Measurements from ENCODE around the gene NKD1.

NKD1 gene

DNA sequence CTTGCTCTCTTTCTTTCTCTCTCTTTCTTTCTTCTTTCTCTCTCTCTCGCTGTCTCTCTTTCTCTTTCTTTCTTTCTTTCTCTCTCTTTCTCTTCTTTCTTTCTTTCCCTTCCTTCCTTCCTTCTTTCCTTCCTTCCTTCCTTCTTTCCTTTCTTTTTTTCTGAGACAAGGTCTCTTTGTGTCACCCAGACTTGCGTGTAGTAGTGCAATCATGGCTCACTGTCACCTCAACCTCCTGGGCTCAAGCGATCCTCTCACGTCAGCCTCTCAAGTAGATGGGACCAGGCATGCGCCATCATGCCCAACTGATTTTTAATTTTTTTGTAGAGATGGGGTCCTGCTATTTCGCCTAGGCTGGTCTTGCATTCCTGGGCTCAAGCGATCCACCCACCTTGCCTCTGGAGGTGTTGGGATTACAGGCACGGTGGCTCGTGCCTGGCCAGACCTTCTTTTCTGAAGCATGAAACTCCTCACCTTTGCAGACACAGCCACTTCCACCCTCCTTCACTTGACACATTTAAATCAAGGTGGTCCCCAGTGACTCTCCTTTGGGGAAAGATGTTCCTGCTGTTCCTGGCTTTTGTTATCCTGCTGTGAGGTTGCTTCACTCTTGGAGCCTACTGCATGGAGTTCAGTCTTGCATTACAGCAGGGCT, 26.8 kb upstream of the NKD1 start:
- no peak for DNase-seq (ENCODE audit: extremely low read depth, low read depth)
- TF ChIP-seq, protein P1, sequence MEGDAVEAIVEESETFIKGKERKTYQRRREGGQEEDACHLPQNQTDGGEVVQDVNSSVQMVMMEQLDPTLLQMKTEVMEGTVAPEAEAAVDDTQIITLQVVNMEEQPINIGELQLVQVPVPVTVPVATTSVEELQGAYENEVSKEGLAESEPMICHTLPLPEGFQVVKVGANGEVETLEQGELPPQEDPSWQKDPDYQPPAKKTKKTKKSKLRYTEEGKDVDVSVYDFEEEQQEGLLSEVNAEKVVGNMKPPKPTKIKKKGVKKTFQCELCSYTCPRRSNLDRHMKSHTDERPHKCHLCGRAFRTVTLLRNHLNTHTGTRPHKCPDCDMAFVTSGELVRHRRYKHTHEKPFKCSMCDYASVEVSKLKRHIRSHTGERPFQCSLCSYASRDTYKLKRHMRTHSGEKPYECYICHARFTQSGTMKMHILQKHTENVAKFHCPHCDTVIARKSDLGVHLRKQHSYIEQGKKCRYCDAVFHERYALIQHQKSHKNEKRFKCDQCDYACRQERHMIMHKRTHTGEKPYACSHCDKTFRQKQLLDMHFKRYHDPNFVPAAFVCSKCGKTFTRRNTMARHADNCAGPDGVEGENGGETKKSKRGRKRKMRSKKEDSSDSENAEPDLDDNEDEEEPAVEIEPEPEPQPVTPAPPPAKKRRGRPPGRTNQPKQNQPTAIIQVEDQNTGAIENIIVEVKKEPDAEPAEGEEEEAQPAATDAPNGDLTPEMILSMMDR (IDR thresholded peaks at IDR 0.05; ENCODE audit: low read depth, low read length) = no peak

DNA sequence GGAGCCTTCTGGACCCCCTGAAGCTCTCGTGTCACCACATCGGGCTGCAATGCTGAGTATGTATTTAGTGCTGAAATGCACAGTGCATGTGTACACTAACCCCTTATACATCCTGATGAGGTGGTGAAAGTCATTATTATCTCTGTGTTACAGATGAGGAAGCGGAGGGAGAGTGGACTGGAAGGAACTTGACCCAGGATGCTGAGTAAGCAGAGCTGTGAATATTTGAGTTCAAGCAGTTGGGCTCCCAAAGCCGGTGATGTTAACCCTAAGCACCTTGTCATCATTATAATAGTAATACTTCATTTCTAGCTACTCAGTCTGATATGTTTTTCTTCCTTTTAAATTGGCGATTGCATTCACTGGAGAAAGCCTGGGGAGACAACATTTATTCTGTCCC, 25.9 kb upstream of the NKD1 start:
- TF ChIP-seq, protein P1 (IDR thresholded peaks at IDR 0.05; ENCODE audit: low read depth, low read length) = no peak
- no peak for DNase-seq (ENCODE audit: extremely low read depth, low read depth)

DNA sequence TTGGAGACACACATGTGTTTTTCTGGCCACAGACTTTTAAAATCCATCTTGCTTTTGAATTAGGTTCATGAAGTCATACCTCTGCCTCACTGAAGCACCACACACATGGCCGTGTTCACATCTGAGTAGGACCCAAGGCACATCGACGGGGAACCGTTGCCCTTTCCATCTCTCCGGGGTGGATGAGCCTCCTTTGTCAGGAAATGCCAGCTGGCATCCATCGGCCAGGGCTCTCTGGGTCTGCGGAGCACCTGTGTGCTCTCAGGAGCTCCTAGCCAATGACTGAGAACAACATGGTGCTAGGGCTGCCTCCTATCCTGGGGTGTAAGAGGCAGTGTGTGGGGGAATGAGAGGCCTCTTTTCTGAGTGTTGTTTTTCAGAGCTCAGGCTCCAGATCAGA, 24.5 kb upstream of the NKD1 start:
- DNase-seq (ENCODE audit: extremely low read depth, low read depth) = no peak
- TF ChIP-seq, protein P1 (IDR thresholded peaks at IDR 0.05; ENCODE audit: low read depth, low read length) = no peak

DNA sequence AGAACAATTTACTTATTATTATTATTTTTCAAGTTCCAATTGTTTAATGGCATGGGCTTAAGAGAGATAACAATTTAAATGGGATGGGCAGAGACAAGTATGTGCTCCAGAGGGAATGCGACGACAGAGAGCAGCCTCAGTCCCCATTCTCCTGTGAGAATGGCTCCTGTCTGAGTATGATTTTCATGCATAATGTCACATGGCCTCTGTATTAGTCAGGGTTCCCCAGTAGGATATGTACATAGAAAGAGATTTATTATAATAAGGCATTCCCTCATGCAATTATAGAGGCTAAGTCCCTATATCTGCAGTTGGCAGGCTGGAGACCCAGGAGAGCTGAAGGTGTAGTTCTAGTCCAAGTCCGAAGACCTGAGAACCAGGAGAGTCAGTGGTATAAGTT, 22.9 kb upstream of the NKD1 start:
- DNase-seq (ENCODE audit: extremely low read depth, low read depth) = no peak
- TF ChIP-seq, protein P1 (IDR thresholded peaks at IDR 0.05; ENCODE audit: low read depth, low read length) = no peak

DNA sequence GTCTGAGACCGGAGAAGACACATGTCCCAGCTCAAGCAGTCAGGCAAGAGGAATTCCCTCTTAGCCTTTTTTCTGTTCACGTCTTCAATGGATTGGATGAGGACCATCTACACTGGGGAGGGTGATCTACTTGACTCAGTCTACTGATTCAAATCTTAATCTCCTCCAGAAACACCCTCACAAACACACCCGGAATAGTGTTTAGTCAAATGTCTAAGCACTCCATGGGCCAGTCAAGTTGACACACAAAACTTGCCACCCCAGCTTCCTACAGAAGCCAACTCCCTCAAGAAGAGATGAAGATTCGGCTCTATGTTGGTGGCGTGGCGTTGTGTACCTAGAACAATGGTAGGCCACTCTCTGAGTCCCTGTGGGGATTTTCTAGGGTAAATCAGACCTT, 22.5 kb upstream of the NKD1 start:
- DNase-seq (ENCODE audit: extremely low read depth, low read depth) = no peak
- TF ChIP-seq, protein P1 (IDR thresholded peaks at IDR 0.05; ENCODE audit: low read depth, low read length) = no peak

DNA sequence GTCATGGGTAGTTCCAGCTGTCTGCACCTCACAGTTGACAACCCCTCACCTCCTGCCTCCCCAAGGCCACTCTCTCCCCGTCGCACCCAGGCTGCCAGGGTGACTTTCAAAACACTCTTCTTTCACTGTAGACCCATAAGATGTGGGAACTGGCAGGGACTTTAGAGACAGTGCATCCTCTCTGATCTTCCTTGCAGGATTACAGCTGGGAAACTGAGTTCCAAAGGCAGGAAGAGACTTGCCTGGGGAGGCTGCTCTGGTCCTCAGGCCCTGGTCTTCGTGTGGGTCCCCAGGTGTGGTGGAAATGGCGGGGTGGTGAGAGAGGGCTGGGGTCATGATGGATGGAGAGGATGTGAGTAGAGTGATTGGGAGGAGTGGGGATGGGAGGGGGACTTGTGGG, 21.9 kb upstream of the NKD1 start:
- TF ChIP-seq, protein P1 (IDR thresholded peaks at IDR 0.05; ENCODE audit: low read depth, low read length) = no peak
- no peak for DNase-seq (ENCODE audit: extremely low read depth, low read depth)

DNA sequence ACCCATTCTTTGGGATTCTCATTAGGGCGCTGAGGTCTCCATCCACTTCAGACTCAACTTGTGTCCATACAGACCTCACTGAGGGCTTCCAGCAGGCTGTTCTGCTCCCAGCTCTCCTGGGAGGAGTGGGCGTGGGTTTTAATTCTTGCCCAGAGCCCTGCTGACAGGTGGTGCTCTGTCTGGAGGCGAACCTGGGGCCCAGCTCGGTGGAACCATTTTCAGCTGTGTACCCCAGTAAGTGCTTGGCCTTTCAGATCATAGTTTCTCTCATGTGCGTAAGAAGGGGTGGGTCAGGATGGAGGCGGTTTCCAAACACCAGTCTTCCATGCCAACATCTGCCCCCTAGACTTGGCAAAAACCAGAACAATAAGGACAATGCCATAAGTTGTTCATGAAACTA, 21.4 kb upstream of the NKD1 start:
- TF ChIP-seq, protein P1 (IDR thresholded peaks at IDR 0.05; ENCODE audit: low read depth, low read length) = no peak
- DNase-seq (ENCODE audit: extremely low read depth, low read depth) = no peak
